Stomach (tissue), 4 donors: ENCODE measurements around the gene SLC35F2.

Experiments used
- CTCF ChIP-seq, 7 experiments: fragments of 450-650 bp in 4 of 7; fragments of 200-600 bp in 3 of 7; sonication (generic) in 3 of 7; IDR thresholded peaks; one replicate each; pipeline ENCODE4 v1.5.1; 2016 to 2019; ENCODE audit warnings: antibody characterized with exemption in 7 of 7, control low read depth in 2 of 7, mild to moderate bottlenecking in 1 of 7
- POLR2A ChIP-seq, 4 donors: fragments of 450-650 bp; IDR thresholded peaks; one replicate each; pipeline ENCODE4 v1.6.1; 2016; ENCODE audit warnings: antibody characterized with exemption in 4 of 4, control low read depth in 2 of 4, mild to moderate bottlenecking in 1 of 4, moderate library complexity in 1 of 4
- POLR2AphosphoS5 ChIP-seq, 3 donors: sonication (generic); formaldehyde crosslinking; IDR thresholded peaks; one replicate each; pipeline ENCODE4 v1.6.1; 2016; ENCODE audit warnings: antibody characterized with exemption in 3 of 3

- no peak for TF ChIP-seq POLR2A (IDR thresholded peaks at IDR 0.05)
- no peak for TF ChIP-seq CTCF (IDR thresholded peaks at IDR 0.05)
- TF ChIP-seq POLR2AphosphoS5 (IDR thresholded peaks at IDR 0.05) = no peak
Measured at GRCh38 chr11:107853070-107853469, 5.5 kb downstream of the SLC35F2 start.
